ENCODE measurements around the gene HNRNPDL.

Gene HNRNPDL

DNA sequence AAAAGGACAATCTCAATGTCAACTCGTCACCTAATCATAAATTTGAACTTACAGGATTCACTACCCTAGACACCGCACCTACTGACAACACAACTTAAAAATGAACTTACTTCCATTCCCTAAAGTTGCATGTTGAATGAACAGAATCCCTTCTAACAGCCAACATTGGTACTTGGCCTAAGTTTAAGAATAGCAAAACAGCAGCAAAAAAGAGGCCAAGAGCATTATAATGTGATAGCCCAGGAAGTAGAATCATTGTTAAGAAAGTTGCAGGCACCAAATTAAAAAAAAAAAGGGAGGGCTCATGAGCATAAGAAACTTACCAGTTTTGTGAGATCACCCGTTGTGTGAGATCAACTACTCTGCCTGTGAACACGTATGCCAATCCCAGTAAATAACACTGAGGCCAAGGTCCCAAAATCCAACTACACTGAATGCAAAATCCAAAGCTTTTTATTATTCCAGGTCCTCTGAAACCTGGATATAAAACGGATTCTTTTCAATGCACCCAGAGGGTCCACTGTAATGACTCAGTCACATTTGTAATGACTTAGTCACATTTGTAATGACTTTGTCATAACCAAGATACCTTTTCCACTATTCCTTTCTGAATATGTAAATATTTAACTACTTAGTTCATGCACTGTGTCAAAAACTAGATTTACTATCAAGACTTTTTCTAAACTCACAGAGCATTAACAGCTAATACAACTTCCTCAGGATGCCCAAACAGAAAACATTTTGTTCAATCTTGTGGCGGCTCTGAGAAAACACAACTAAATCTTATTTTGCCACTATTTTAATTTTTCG is 6.8 kb downstream of the HNRNPDL start:
- Histone ChIP-seq H3K4me2 (ENCODE audit: low read length) (no peak overlapping the region), H3K9me3 (ENCODE audit: low read length) (no peaks in the 10 kb centered on the region), H3K9ac (ENCODE audit: low read length) (no peak overlapping the region), H3K36me3 (ENCODE audit: insufficient read depth, low read length) (peaks cover 63% of the 10 kb centered on the region), H3K4me1 (ENCODE audit: insufficient read depth, low read length, severe bottlenecking) (peaks cover 18% of the 10 kb centered on the region), H3K79me2 (ENCODE audit: insufficient read depth, low read length) (peaks cover 20% of the 10 kb centered on the region), H3K4me3 (ENCODE audit: low read depth, low read length, poor library complexity, severe bottlenecking) (no peak overlapping the region), H4K20me1 (ENCODE audit: insufficient read depth, low read length) (peaks cover 17% of the 10 kb centered on the region), H3K27me3 (ENCODE audit: insufficient read depth, low read length) (no peaks in the 10 kb centered on the region), H3K9me2 (ENCODE audit: low read depth, low read length) (no peaks in the 10 kb centered on the region), H3F3A (ENCODE audit: insufficient read depth, low read length) (peaks cover 22% of the 10 kb centered on the region), H2AFZ (ENCODE audit: low read length) (no peak overlapping the region), H3K27ac (ENCODE audit: low read depth, low read length, poor library complexity, severe bottlenecking) (no peak overlapping the region)
- no peak for TF ChIP-seq EZH2 (IDR thresholded peaks at IDR 0.05; ENCODE audit: borderline replicate concordance, low read length)
- no peak for TF ChIP-seq CTCF (IDR thresholded peaks at IDR 0.05; ENCODE audit: low read length)

- Histone ChIP-seq H3K4me3 (ENCODE audit: low read depth, low read length, poor library complexity, severe bottlenecking) (no peak overlapping the region), H3K79me2 (ENCODE audit: insufficient read depth, low read length) (peaks cover 11% of the 10 kb centered on the region), H3K9ac (ENCODE audit: low read length) (no peak overlapping the region), H4K20me1 (ENCODE audit: insufficient read depth, low read length) (peaks cover 11% of the 10 kb centered on the region), H3K36me3 (ENCODE audit: insufficient read depth, low read length) (peaks cover 54% of the 10 kb centered on the region), H3K9me3 (ENCODE audit: low read length) (no peaks in the 10 kb centered on the region), H2AFZ (ENCODE audit: low read length) (no peak overlapping the region), H3K4me1 (ENCODE audit: insufficient read depth, low read length, severe bottlenecking) (peaks cover 10% of the 10 kb centered on the region), H3F3A (ENCODE audit: insufficient read depth, low read length) (peaks cover 19% of the 10 kb centered on the region), H3K9me2 (ENCODE audit: low read depth, low read length) (no peaks in the 10 kb centered on the region), H3K4me2 (ENCODE audit: low read length) (no peak overlapping the region), H3K27ac (ENCODE audit: low read depth, low read length, poor library complexity, severe bottlenecking) (no peak overlapping the region), H3K27me3 (ENCODE audit: insufficient read depth, low read length) (no peaks in the 10 kb centered on the region)
- TF ChIP-seq EZH2 (IDR thresholded peaks at IDR 0.05; ENCODE audit: borderline replicate concordance, low read length) = no peak
- no peak for TF ChIP-seq CTCF (IDR thresholded peaks at IDR 0.05; ENCODE audit: low read length)
These were observed 7.6 kb downstream of the HNRNPDL start for GRCh38 chr4:82422616-82423015.

GRCh38 chr4:82421796-82422560 is 8.3 kb downstream of the HNRNPDL start:
- no peaks in the 10 kb centered on the region for H3K9me2 ChIP-seq (ENCODE audit: low read depth, low read length)
- H3K36me3 ChIP-seq (ENCODE audit: insufficient read depth, low read length) = peaks cover 48% of the 10 kb centered on the region
- H3K4me3 ChIP-seq (ENCODE audit: low read depth, low read length, poor library complexity, severe bottlenecking) = no peak overlapping the region
- no peaks in the 10 kb centered on the region for H3K27me3 ChIP-seq (ENCODE audit: insufficient read depth, low read length)
- H3K4me1 ChIP-seq (ENCODE audit: insufficient read depth, low read length, severe bottlenecking) = peaks cover 4% of the 10 kb centered on the region
- no peaks in the 10 kb centered on the region for H3K9me3 ChIP-seq (ENCODE audit: low read length)
- H3K79me2 ChIP-seq (ENCODE audit: insufficient read depth, low read length) = peaks cover 5% of the 10 kb centered on the region
- no peak overlapping the region for H3K27ac ChIP-seq (ENCODE audit: low read depth, low read length, poor library complexity, severe bottlenecking)
- peaks cover 19% of the 10 kb centered on the region for H3F3A ChIP-seq (ENCODE audit: insufficient read depth, low read length)
- peaks cover 6% of the 10 kb centered on the region; the same call in 1 of the 2 replicates for H4K20me1 ChIP-seq (ENCODE audit: insufficient read depth, low read length)
- no peak overlapping the region for H3K4me2 ChIP-seq (ENCODE audit: low read length)
- H2AFZ ChIP-seq (ENCODE audit: low read length) = no peak overlapping the region
- no peak overlapping the region for H3K9ac ChIP-seq (ENCODE audit: low read length)
- TF ChIP-seq EZH2 (IDR thresholded peaks at IDR 0.05; ENCODE audit: borderline replicate concordance, low read length) = no peak
- TF ChIP-seq CTCF (IDR thresholded peaks at IDR 0.05; ENCODE audit: low read length) = no peak

All from OCI-LY1 (cell line).